IPS DF 19.7 (cell line): ENCODE data around the gene BORCS8.
"Not testable (repeated sequence)": the region's sequence is repeated elsewhere in the genome, so short reads cannot be mapped to it uniquely, and the experiment has no call there.

Experiments used
- DNase-seq: peaks from one replicate; pipeline ENCODE4 v3.0.0-alpha.2; 2013; ENCODE audit warnings: low read depth, low spot score

Gene BORCS8

GRCh38 chr19:19181488-19181998 is 10.4 kb downstream of the BORCS8 start:
- no peak for DNase-seq

GRCh38 chr19:19179548-19180441 is 12.2 kb downstream of the BORCS8 start:
- no peak for DNase-seq

GRCh38 chr19:19176950-19177349 is 15.0 kb downstream of the BORCS8 start:
- DNase-seq = no peak

GRCh38 chr19:19173243-19173642 is 18.7 kb downstream of the BORCS8 start:
- DNase-seq = not testable (repeated sequence)

GRCh38 chr19:19171821-19172532 is 20.0 kb downstream of the BORCS8 start:
- no peak for DNase-seq

GRCh38 chr19:19170873-19171672 is 20.9 kb downstream of the BORCS8 start:
- no peak for DNase-seq

GRCh38 chr19:19170053-19170872 is 21.7 kb downstream of the BORCS8 start, which contains the start of gene MEF2B:
Gene MEF2B (minus strand): TSS chr19:19170263. CDS start chr19:19150735, 19,528 bp downstream.
- no peak for DNase-seq

- DNase-seq = no peak
Observed at GRCh38 chr19:19169236-19170052, 22.5 kb downstream of the BORCS8 start.

- no peak for DNase-seq
Observed at GRCh38 chr19:19167612-19168011, 24.3 kb downstream of the BORCS8 start.

GRCh38 chr19:19165396-19165795 is 26.6 kb downstream of the BORCS8 start:
- no peak for DNase-seq

- no peak for DNase-seq
Observed at GRCh38 chr19:19162495-19162894, 29.5 kb downstream of the BORCS8 start.

- DNase-seq = no peak
Observed at GRCh38 chr19:19160461-19161035, 31.4 kb downstream of the BORCS8 start.

GRCh38 chr19:19159534-19159933 is 32.4 kb downstream of the BORCS8 start:
- DNase-seq = no peak

GRCh38 chr19:19157808-19158207 is 34.1 kb downstream of the BORCS8 start:
- DNase-seq = no peak

- no peak for DNase-seq
Observed at GRCh38 chr19:19155495-19156219, 36.3 kb downstream of the BORCS8 start.

- DNase-seq = no peak
Observed at GRCh38 chr19:19154768-19155494, 37.0 kb downstream of the BORCS8 start.

GRCh38 chr19:19152668-19153384 is 39.1 kb downstream of the BORCS8 start:
- DNase-seq = no peak

- no peak for DNase-seq
Observed at GRCh38 chr19:19151418-19151817, 40.5 kb downstream of the BORCS8 start.
